Fibroblast of lung (primary cell): ENCODE measurements around the gene KCNMA1. TPM values are rescaled to one million over a fixed set of nuclear protein-coding genes. Genes with fewer than 3 reads are reported as not detected.

Source experiments
- DNase-seq, 2 donors: peaks; one replicate each; pipeline versions ENCODE4 v3.0.0 to v3.0.0-alpha.2; 2010; ENCODE audit warnings: low read depth in 2 of 2
- H2AFZ ChIP-seq: 2 replicates; pipeline ENCODE4 v1.5.1; 2012; ENCODE audit warnings: low read length, control low read depth, inconsistent platforms
- H3K27ac ChIP-seq: 2 replicates; pipeline ENCODE4 v1.5.1; 2011; ENCODE audit warnings: low read length, control low read depth; ENCODE audit not compliant: insufficient read depth
- H3K27me3 ChIP-seq: 2 replicates; pipeline ENCODE4 v1.5.1; 2011; ENCODE audit warnings: mild to moderate bottlenecking, low read length; ENCODE audit not compliant: control insufficient read depth, insufficient read depth
- H3K36me3 ChIP-seq: 2 replicates; pipeline ENCODE4 v1.5.1; 2011; ENCODE audit warnings: low read length; ENCODE audit not compliant: control insufficient read depth, insufficient read depth
- H3K4me1 ChIP-seq: 2 replicates; pipeline ENCODE4 v1.5.1; 2011; ENCODE audit warnings: low read length; ENCODE audit not compliant: control insufficient read depth, insufficient read depth; ENCODE audit errors: extremely low read depth
- H3K4me2 ChIP-seq: 2 replicates; pipeline ENCODE4 v1.5.1; 2011; ENCODE audit warnings: low read length, control low read depth; ENCODE audit not compliant: insufficient read depth; ENCODE audit errors: extremely low read depth
- H3K4me3 ChIP-seq, 4 experiments: fragments of 200-600 bp in 1 of 4; sonication (generic) in 1 of 4; replicated peaks in 1 of 4; 2 replicates each; pipeline ENCODE4 v1.5.1; 2011 to 2016; ENCODE audit warnings: low read length in 4 of 4, low read depth in 3 of 4, mild to moderate bottlenecking in 3 of 4, control low read depth in 2 of 4, inconsistent platforms in 1 of 4, mixed read lengths in 1 of 4; ENCODE audit not compliant: insufficient read depth in 1 of 4; ENCODE audit errors: control extremely low read depth in 1 of 4
- H3K79me2 ChIP-seq: 2 replicates; pipeline ENCODE4 v1.5.1; 2012; ENCODE audit warnings: mild to moderate bottlenecking, low read length, inconsistent platforms; ENCODE audit not compliant: control insufficient read depth, insufficient read depth
- H3K9ac ChIP-seq: 2 replicates; pipeline ENCODE4 v1.5.1; 2011; ENCODE audit warnings: mild to moderate bottlenecking, low read length, control low read depth; ENCODE audit not compliant: insufficient read depth
- H3K9me3 ChIP-seq: 2 replicates; pipeline ENCODE4 v1.5.1; 2012; ENCODE audit warnings: low read depth, low read length; ENCODE audit not compliant: control insufficient read depth, insufficient read depth
- H4K20me1 ChIP-seq: 2 replicates; pipeline ENCODE4 v1.5.1; 2011; ENCODE audit warnings: low read length; ENCODE audit not compliant: control insufficient read depth, insufficient read depth; ENCODE audit errors: extremely low read depth
- EZH2 ChIP-seq: IDR thresholded peaks from 2 replicates; pipeline ENCODE4 v1.5.1; 2012; ENCODE audit warnings: low read length, control low read depth, mild to moderate bottlenecking; ENCODE audit errors: missing control alignments
- polyA plus RNA-seq, 2 donors: library from polyadenylated mRNA; depleted of rRNA in 1 of 2; stranded (reverse) in 1 of 2; unstranded in 1 of 2; fragments of >200 nt; gene quantifications; 2 replicates each; pipeline ENCODE4 v1.2.1, GENCODE V29; 2011 to 2012; ENCODE audit warnings: missing spikeins in 1 of 2
- total RNA-seq: library from RNA; depleted of rRNA; stranded (reverse); fragments of >200 nt; gene quantifications from 2 replicates; pipeline ENCODE4 v1.2.1, GENCODE V29; 2014
- TF ChIP-seq, protein P1 (sequence below), 2 donors: IDR thresholded peaks in 1 of 2; conservative IDR thresholded peaks in 1 of 2; 1 replicate in 1 of 2; 2 replicates in 1 of 2; pipeline ENCODE4 v1.5.1; 2011 to 2012; ENCODE audit warnings: low read length in 2 of 2, control low read depth in 1 of 2, inconsistent platforms in 1 of 2, low read depth in 1 of 2, mild to moderate bottlenecking in 1 of 2

KCNMA1 gene
- total and polyA plus RNA-seq, 2 donors (not counting 1 experiment from before 2014, with no cell fraction given): 31.0 to 138 TPM

DNA sequence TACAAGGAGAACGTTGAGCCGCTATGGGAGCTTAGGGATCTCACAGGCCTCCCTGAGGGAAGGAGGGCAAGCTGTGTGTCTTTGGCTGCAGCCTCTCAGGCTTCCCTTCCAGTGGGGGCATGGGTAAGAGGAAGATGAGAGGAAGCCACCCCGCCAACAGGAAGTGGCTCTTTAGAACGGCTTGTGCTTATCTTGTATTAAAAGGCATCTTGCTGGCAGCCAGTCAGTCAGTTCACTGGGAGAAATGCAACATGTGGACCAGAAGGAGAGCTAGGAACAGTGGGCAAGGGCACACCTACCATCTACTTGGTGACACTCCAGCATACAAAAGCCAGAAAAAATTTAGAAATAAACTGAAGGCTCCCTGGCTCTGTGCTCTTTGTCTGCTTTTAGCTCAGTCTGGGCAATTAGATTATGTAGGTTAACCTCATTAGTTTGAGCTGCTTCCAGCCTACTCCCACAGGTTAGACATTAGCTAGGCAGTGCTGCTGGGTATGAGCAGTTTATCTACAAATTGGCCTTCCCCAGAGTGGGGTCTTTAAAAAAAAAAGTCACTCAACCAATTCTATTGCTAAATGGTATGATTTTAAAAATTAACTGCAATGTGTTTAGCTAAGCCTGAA is 595.9 kb downstream of the KCNMA1 start:
- Histone ChIP-seq H3K4me2 (no peak overlapping the region), H4K20me1 (no peaks in the 10 kb centered on the region), H3K27ac (no peak overlapping the region), H3K36me3 (no peaks in the 10 kb centered on the region), H2AFZ (no peak overlapping the region), H3K27me3 (no peaks in the 10 kb centered on the region), H3K4me1 (no peaks in the 10 kb centered on the region), H3K9ac (no peak overlapping the region), H3K4me3 (no peak overlapping the region), H3K79me2 (no peaks in the 10 kb centered on the region), H3K9me3 (no peaks in the 10 kb centered on the region)
- no peak for TF ChIP-seq EZH2
- TF ChIP-seq, protein P1, sequence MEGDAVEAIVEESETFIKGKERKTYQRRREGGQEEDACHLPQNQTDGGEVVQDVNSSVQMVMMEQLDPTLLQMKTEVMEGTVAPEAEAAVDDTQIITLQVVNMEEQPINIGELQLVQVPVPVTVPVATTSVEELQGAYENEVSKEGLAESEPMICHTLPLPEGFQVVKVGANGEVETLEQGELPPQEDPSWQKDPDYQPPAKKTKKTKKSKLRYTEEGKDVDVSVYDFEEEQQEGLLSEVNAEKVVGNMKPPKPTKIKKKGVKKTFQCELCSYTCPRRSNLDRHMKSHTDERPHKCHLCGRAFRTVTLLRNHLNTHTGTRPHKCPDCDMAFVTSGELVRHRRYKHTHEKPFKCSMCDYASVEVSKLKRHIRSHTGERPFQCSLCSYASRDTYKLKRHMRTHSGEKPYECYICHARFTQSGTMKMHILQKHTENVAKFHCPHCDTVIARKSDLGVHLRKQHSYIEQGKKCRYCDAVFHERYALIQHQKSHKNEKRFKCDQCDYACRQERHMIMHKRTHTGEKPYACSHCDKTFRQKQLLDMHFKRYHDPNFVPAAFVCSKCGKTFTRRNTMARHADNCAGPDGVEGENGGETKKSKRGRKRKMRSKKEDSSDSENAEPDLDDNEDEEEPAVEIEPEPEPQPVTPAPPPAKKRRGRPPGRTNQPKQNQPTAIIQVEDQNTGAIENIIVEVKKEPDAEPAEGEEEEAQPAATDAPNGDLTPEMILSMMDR (conservative IDR thresholded peaks at IDR 0.05 in 1 of 2, IDR thresholded peaks at IDR 0.05 in 1 of 2; ENCODE audit: low read depth in 1 of 2, low read length in 2 of 2): no peak
- DNase-seq: no peak

DNA sequence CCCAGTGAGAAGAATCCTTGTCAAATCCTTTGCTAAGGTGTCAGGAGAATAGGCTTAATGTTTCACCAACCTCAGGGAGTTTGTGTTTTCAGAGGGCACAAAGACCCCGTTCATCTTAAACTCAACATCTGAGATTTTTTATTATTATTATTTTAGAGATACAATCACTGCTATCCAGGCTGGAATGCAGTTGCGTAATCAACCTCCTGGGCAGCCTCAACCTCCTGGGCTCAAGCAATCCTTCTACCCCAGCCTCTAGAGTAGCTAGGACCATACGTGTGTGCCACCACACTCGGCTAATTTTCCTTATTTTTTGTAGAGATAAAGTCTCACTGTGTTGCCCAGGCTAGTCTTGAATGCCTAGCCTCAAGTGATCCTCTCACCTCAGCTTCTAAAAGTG is 599.2 kb downstream of the KCNMA1 start:
- Histone ChIP-seq H3K9me3 (no peaks in the 10 kb centered on the region), H3K79me2 (no peaks in the 10 kb centered on the region), H3K9ac (no peak overlapping the region), H4K20me1 (no peaks in the 10 kb centered on the region), H3K4me2 (no peak overlapping the region), H3K4me3 (no peak overlapping the region), H3K36me3 (no peaks in the 10 kb centered on the region), H3K27ac (no peak overlapping the region), H3K27me3 (no peaks in the 10 kb centered on the region), H3K4me1 (no peaks in the 10 kb centered on the region), H2AFZ (no peak overlapping the region)
- no peak for DNase-seq
- TF ChIP-seq EZH2: no peak
- TF ChIP-seq, protein P1 (conservative IDR thresholded peaks at IDR 0.05 in 1 of 2, IDR thresholded peaks at IDR 0.05 in 1 of 2; ENCODE audit: low read depth in 1 of 2, low read length in 2 of 2): no peak

DNA sequence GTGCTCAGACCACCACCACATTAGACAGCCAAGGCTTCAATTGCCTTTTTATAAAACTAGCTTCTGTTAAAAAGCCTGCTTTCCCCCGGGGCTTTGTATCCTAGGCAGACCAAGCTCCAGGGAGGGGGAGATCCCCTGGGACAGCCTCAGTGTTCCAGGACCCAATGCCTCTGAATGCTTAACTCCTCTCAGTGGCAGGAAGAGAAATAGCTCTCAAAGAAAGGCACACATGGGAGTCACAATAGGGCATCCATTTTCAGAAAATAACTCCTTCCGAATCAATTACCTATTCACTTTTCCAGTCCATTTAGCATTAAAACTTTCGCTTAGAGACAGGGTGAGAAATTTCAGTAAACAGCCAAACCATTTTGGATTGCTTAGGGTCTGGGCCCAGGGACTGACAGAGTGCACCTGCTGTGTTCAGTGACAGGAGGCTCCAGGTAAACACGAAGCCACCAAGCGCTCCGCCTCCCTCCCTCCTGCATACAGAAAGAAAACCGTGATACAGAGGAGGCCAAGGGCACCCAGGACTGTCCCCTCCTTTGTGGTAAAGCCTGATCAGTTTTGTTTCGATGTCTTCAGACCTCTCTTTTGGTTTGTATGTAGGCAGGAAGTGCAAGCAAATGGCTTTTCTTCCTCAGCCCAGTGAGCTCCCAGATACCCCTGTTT is 599.7 kb downstream of the KCNMA1 start:
- no peaks in the 10 kb centered on the region for H4K20me1 ChIP-seq
- TF ChIP-seq EZH2: no peak
- TF ChIP-seq, protein P1 (conservative IDR thresholded peaks at IDR 0.05 in 1 of 2, IDR thresholded peaks at IDR 0.05 in 1 of 2; ENCODE audit: low read depth in 1 of 2, low read length in 2 of 2): no peak
- no peaks in the 10 kb centered on the region for H3K36me3 ChIP-seq
- DNase-seq: no peak
- H3K4me3 ChIP-seq: no peak overlapping the region
- no peaks in the 10 kb centered on the region for H3K79me2 ChIP-seq
- no peak overlapping the region for H3K4me2 ChIP-seq
- H3K9ac ChIP-seq: no peak overlapping the region
- H3K4me1 ChIP-seq: no peaks in the 10 kb centered on the region
- no peak overlapping the region for H2AFZ ChIP-seq
- H3K27ac ChIP-seq: no peak overlapping the region
- no peaks in the 10 kb centered on the region for H3K27me3 ChIP-seq
- H3K9me3 ChIP-seq: no peaks in the 10 kb centered on the region
